Urinary bladder (tissue), 4 donors: ENCODE measurements around the gene PRDM16. TPM values are rescaled to one million over a fixed set of nuclear protein-coding genes. Genes with fewer than 3 reads are reported as not detected.

Experiments
- DNase-seq: peaks from one replicate; pipeline ENCODE4 v3.0.0-alpha.2; 2015; ENCODE audit errors: extremely low spot score
- H3K27ac ChIP-seq: one replicate; pipeline ENCODE4 v1.5.1; 2013; ENCODE audit warnings: low read depth, mild to moderate bottlenecking, moderate library complexity
- H3K36me3 ChIP-seq: one replicate; pipeline ENCODE4 v1.6.1; 2013; ENCODE audit warnings: mild to moderate bottlenecking, moderate library complexity; ENCODE audit not compliant: insufficient read depth
- H3K4me1 ChIP-seq: one replicate; pipeline ENCODE4 v1.6.1; 2013; ENCODE audit warnings: mild to moderate bottlenecking, moderate library complexity; ENCODE audit not compliant: insufficient read depth
- H3K4me3 ChIP-seq: one replicate; pipeline ENCODE4 v1.5.1; 2013; ENCODE audit warnings: low read depth, low read length
- WGBS: extraction: QIAGEN DNeasy Blood & Tissue Kit; methylation state at CpG from one replicate; pipeline ENCODE4 v1.1.7; 2013; 5-methylcytosine and 5-hydroxymethylcytosine counted together
- polyA plus RNA-seq: library from polyadenylated mRNA; stranded (reverse); fragments of 200-250 nt; gene quantifications from one replicate; pipeline ENCODE4 v1.2.3, GENCODE V29; 2013
- total RNA-seq: library from RNA; depleted of rRNA; stranded (reverse); fragments of >200 nt; gene quantifications from one replicate; pipeline ENCODE4 v1.2.3, GENCODE V29; 2014
- donor health status: healthy with polysubstance abuse.
- donor health status: healthy.

The PRDM16 gene
- total and polyA plus RNA-seq, 2 donors = 2.8 to 3.7 TPM

GRCh38 chr1:3427711-3428704, 359.0 kb downstream of the PRDM16 start:
- 89% methylated on average over 43 of the region's 43 CpGs for WGBS
- DNase-seq = no peak
- no peak overlapping the region for H3K4me3 ChIP-seq
- no peaks in the 10 kb centered on the region for H3K4me1 ChIP-seq
- no peaks in the 10 kb centered on the region for H3K36me3 ChIP-seq
- no peak overlapping the region for H3K27ac ChIP-seq

DNA sequence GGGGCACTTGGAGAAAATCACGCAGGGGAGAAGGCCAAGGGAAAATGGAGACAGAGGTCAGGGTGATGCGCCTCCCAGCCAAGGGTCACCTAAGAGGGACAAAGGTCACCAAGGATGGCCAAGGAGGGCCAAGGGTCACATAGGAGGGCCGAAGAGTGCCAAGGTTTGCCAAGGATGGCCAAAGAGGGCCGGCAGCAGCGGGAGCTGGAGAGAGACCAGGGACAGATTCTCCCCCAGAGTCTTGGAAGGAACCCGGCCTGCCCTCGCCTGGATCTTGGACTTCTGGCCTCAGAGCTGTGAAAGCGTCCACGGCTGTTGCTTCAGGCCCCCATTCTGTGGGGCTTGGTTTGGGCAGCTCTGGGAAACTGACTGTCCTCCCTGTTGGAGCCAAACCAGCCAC, 359.9 kb downstream of the PRDM16 start:
- Histone ChIP-seq H3K36me3 (no peaks in the 10 kb centered on the region), H3K27ac (no peak overlapping the region), H3K4me1 (no peaks in the 10 kb centered on the region), H3K4me3 (no peak overlapping the region)
- 78% methylated on average over 9 of the region's 9 CpGs for WGBS
- no peak for DNase-seq

- no peak for DNase-seq
- Histone ChIP-seq H3K4me1 (no peaks in the 10 kb centered on the region), H3K27ac (no peak overlapping the region), H3K36me3 (no peaks in the 10 kb centered on the region), H3K4me3 (no peak overlapping the region)
- WGBS = 84% methylated on average over 13 of the region's 13 CpGs
These were observed 360.3 kb downstream of the PRDM16 start for GRCh38 chr1:3429320-3429719.

GRCh38 chr1:3429766-3430165, 360.8 kb downstream of the PRDM16 start:
- Histone ChIP-seq H3K36me3 (no peaks in the 10 kb centered on the region), H3K4me3 (no peak overlapping the region)

DNA sequence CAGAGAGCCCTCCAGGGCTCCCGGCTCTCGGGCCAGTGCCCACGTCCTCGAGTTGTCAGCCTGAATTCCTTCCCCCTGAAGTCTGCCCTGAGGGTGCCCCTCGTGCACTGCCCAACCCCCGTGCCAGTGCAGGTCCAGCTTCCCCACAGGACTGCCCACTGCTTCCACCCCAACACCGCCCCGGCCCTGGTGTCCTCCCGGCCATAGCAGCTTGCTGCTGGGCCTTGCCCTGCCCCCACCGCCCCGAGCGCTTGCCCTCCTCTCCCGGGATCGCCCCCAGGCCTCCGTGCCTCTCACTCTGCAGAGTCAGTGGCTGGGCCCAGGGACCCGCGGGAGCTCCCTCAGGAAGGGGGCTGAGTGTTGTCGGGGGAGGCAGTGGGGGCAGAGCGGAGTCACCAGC, 361.4 kb downstream of the PRDM16 start:
- H3K36me3 ChIP-seq = no peaks in the 10 kb centered on the region
- no peak overlapping the region for H3K4me3 ChIP-seq
- H3K4me1 ChIP-seq = no peaks in the 10 kb centered on the region
- WGBS = 80% methylated on average over 19 of the region's 19 CpGs
- no peak for DNase-seq
- no peak overlapping the region for H3K27ac ChIP-seq

More at GRCh38 chr1:3429766-3430165, 360.8 kb downstream of the PRDM16 start:
- Histone ChIP-seq H3K4me1 (no peaks in the 10 kb centered on the region), H3K27ac (no peak overlapping the region)
- WGBS = 88% methylated on average over 16 of the region's 16 CpGs
- DNase-seq = no peak

GRCh38 chr1:3430820-3431219, 361.8 kb downstream of the PRDM16 start:
- H3K36me3 ChIP-seq = no peaks in the 10 kb centered on the region
- no peak overlapping the region for H3K4me3 ChIP-seq
- no peak overlapping the region for H3K27ac ChIP-seq
- 79% methylated on average over 22 of the region's 22 CpGs for WGBS
- H3K4me1 ChIP-seq = no peaks in the 10 kb centered on the region
- no peak for DNase-seq

GRCh38 chr1:3431266-3431665, 362.3 kb downstream of the PRDM16 start:
- no peak overlapping the region for H3K27ac ChIP-seq
- no peaks in the 10 kb centered on the region for H3K36me3 ChIP-seq
- no peak for DNase-seq
- H3K4me3 ChIP-seq = no peak overlapping the region
- no peaks in the 10 kb centered on the region for H3K4me1 ChIP-seq
- 42% methylated on average over 12 of the region's 12 CpGs for WGBS

GRCh38 chr1:3431686-3432085, 362.7 kb downstream of the PRDM16 start:
- no peak overlapping the region for H3K27ac ChIP-seq
- WGBS = 82% methylated on average over 17 of the region's 17 CpGs

DNA sequence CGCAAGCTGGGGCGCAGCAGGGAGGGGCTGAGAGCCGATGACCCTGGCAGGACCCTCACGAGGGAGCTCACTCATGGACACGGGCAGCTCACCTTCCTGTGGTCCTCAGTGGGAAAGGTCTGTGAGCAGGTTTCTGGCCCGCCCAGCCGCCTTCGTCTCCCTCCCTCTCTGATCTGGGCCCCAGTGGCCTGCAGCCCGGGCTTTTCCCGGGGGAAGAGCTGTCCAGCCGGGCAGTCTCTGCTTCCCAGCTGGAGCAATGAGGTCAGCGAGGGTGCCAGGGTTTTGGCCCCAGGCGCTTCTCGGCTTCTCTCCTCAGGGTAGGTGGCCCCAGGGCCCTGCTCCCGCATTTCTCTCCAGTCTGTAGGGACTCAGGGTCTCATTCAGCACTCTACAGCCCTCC, 363.3 kb downstream of the PRDM16 start:
- Histone ChIP-seq H3K4me3 (no peak overlapping the region), H3K27ac (no peak overlapping the region), H3K36me3 (no peaks in the 10 kb centered on the region), H3K4me1 (no peaks in the 10 kb centered on the region)
- no peak for DNase-seq
- 53% methylated on average over 15 of the region's 15 CpGs for WGBS

More at GRCh38 chr1:3431686-3432085, 362.7 kb downstream of the PRDM16 start:
- Histone ChIP-seq H3K4me3 (no peak overlapping the region), H3K36me3 (no peaks in the 10 kb centered on the region), H3K4me1 (no peaks in the 10 kb centered on the region)
- no peak for DNase-seq

GRCh38 chr1:3433076-3433475, 364.1 kb downstream of the PRDM16 start:
- 86% methylated on average over 14 of the region's 14 CpGs for WGBS
- H3K27ac ChIP-seq = no peak overlapping the region
- no peaks in the 10 kb centered on the region for H3K36me3 ChIP-seq
- no peak for DNase-seq
- no peak overlapping the region for H3K4me3 ChIP-seq
- no peaks in the 10 kb centered on the region for H3K4me1 ChIP-seq

- H3K27ac ChIP-seq = no peak overlapping the region
- no peaks in the 10 kb centered on the region for H3K4me1 ChIP-seq
- no peak for DNase-seq
- 88% methylated on average over 31 of the region's 31 CpGs for WGBS
- no peaks in the 10 kb centered on the region for H3K36me3 ChIP-seq
- H3K4me3 ChIP-seq = no peak overlapping the region
These were observed 364.8 kb downstream of the PRDM16 start for GRCh38 chr1:3433596-3434320.

DNA sequence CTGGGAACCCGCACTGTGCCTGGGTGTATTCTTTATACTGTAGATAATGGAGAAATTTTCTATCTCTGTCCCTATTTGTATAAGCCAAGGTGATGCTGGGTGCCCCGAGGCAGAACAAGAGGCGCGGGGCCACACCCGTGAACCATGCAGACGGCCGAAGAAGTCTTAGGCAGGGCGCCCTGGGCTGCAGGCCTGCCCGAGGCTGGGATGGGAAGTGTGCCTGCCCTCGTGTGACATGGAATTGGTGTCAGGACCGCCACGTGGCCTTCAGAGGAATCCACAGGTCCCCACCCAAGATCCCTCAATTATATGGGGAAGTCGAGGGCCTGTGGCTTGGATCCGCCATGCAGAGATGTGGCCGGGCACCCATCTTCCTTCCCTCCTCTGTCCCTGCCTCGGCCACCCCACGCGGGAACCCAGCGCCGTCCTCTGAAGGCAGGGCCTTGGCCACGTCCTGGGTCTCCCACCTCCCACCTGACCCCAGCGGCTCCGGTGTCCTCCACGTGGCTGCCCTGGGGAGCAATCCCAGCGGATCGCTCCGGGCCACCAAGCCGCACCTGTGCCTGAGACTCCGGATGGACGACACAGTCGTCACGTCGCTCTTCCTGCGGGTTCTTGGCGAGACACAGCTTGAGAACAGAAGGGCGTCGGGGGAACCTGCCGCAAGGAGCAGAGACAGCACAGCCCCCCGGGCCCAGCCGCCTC, 365.6 kb downstream of the PRDM16 start:
- DNase-seq = no peak
- WGBS = 89% methylated on average over 40 of the region's 40 CpGs
- no peaks in the 10 kb centered on the region for H3K4me1 ChIP-seq
- H3K36me3 ChIP-seq = no peaks in the 10 kb centered on the region
- no peak overlapping the region for H3K4me3 ChIP-seq
- no peak overlapping the region for H3K27ac ChIP-seq

GRCh38 chr1:3435666-3436065, 366.7 kb downstream of the PRDM16 start:
- WGBS = 65% methylated on average over 21 of the region's 21 CpGs
- Histone ChIP-seq H3K36me3 (no peaks in the 10 kb centered on the region), H3K27ac (no peak overlapping the region), H3K4me1 (no peaks in the 10 kb centered on the region), H3K4me3 (no peak overlapping the region)
- DNase-seq = no peak
